Activated CD8-positive, alpha-beta memory T cell treated with anti-CD3 and anti-CD28 coated beads, Interleukin-2, amount 50 U/mL, for 24 hours (primary cell): ENCODE measurements around the gene GABBR2.

Source experiments
- DNase-seq: peaks from one replicate; pipeline ENCODE4 v3.0.0-alpha.2; 2020; ENCODE audit errors: extremely low read depth

Gene GABBR2

GRCh38 chr9:98720402-98720801 is 11.7 kb upstream of the GABBR2 start:
- DNase-seq = no peak

DNA sequence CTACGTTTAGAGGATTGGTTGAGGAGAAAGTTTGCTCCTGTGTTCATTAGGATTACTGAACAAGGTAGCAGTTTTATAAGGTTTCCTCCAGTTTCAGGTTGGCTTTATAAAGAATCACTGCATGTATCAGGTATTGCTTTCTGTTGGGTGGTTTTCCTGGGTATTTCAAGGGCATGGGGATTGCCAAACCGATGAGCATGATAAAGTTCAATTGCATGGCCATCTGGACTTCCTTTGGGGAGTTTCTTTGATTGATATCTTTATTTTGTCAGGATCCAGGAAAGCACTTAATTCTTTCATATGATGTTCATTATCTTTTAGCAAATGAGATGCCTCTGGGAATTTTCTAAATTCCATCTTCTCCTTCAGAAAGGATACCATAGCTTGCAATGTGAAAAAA is 10.3 kb upstream of the GABBR2 start:
- DNase-seq = no peak

DNA sequence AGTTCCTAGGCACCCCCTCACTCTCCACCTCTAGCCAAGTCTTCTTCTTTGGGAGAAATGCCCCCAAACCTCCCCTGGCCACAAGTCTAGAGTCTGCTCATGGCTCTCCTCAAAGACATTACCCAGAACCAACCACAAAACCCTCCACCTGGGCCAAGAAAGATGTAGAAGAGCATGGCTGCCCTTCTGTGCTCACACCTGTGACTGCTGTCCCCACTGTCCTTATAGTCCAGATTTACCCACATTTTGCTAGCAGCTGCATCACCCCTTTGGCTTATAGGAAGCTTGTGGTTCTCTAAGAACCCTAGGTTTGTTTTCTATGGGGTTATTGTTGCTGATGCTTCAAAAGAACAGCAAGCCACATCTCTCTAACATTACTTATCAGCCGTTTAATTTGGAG is 6.1 kb upstream of the GABBR2 start:
- no peak for DNase-seq

- DNase-seq = no peak
Observed at GRCh38 chr9:98712987-98713386, 4.3 kb upstream of the GABBR2 start.

DNA sequence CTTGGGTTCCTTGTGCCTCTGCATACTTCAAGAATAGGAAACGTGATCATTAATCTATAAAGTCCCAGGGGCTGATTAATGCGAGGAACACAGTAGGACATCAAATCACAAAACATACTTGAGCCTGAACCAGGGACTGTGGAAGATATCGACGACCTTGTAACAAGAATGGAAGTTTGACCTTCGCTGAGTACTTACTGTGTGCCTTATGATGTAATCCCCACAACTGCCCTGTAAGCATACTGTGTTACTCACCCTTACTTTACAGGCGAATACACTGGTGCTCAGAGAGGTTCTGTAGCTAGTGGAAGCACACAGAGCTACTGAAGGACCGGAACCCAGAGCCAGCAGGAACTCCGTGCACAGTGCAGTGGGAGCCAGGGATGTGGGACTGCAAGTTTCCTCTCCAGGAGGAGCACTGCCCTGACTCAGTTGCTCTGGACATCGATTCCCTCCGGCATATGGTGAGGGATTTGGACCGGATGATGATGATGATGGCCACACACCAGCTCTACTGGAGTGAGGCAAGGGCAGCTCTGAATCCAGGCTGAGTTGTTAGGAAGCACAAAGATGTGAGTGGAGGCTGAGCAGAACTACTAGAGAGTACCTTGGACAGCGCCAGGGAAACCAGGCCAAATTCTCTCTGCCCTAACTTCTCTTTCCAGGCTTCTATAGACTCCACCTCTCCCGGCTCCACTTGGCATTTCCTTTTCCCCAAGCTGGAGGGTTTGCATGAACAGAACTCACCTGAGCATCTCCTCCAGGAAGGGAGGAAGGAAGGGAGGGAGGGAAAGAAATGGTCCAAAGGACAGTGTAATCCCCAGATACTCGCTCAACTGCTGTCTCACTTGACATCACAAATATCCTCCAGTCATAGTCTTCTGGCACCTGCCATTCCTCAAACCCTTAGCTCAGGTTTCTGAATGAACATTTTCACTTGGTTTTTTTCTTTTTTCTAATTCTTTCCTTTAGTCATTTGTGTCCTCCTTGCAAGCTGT is 1.5 kb upstream of the GABBR2 start:
- no peak for DNase-seq

- DNase-seq = no peak
Observed at GRCh38 chr9:98708103-98708932, 417 bp downstream of the GABBR2 start.

- DNase-seq = no peak
Observed at GRCh38 chr9:98707166-98708102, 1.3 kb downstream of the GABBR2 start.

DNA sequence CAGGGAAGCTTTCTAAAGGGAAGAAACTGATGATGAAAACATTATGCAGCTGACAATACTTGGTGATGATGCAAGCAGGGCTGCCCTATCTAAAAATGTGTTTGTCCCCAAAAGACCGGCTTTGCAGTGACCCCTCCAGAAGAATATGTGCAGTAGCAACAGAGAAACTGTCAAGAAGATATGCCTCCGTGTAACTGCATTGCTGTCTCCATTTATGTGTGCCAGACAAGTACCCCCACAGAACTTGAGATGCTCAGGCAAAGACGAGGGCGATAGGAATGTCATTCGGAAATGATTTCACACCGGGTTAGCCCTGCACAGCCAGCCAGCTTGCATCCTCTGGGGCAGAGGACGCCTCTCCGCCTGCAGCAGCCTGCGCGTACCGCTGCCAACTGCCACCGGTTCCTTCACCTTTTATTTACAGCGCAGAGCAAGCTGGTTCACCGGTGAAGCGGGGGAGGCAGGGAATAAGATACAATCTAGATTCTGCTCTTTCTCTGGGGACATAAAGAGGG is 2.0 kb downstream of the GABBR2 start:
- no peak for DNase-seq

DNA sequence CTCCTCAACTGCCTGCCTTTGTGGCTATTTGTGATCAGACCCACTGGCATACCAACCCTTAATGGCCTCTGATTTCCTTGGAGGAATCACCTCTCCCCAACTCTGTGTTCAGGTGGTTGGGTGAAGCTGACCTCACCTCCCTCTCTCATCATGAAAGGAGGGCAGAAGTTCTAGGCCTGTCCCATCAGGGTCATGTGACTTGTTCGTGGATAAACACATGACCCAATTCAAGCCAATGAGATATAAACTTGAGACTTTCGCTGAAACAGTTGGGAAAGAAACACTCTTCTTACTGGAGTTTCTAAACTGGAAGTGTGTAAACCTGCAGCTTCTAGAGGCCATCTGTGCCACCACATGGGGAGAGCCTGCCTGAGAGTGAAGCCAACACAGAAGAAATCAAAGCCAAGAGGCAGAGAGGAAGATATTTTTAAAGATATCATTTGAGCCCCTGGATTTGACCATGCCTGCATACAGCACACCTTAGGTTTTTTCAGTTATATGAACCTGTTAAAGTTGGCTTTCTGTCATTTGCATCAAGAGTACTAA is 5.8 kb downstream of the GABBR2 start:
- DNase-seq = no peak

GRCh38 chr9:98702340-98702739 is 6.4 kb downstream of the GABBR2 start:
- DNase-seq = no peak

DNA sequence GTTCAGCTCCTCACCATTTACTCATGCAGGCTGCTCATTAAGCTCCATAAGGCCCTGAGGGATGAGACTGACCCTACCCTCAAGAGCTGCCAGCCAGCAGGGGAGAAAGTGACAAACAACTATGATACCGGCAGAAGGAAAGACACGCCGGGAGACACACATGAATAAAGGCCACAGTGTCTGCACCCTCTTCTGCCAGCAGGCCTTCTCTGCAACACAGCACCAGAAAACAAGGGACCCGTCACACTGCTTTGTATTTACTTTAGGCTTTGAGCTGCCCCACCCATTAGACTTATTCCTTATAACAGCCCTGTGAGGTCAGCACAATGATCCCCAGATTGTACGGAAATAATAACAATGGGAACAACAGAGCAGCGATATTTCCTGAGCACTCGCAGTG is 7.2 kb downstream of the GABBR2 start:
- DNase-seq = no peak

- no peak for DNase-seq
Observed at GRCh38 chr9:98700801-98701200, 7.9 kb downstream of the GABBR2 start.

- DNase-seq = no peak
Observed at GRCh38 chr9:98698856-98699255, 9.9 kb downstream of the GABBR2 start.

DNA sequence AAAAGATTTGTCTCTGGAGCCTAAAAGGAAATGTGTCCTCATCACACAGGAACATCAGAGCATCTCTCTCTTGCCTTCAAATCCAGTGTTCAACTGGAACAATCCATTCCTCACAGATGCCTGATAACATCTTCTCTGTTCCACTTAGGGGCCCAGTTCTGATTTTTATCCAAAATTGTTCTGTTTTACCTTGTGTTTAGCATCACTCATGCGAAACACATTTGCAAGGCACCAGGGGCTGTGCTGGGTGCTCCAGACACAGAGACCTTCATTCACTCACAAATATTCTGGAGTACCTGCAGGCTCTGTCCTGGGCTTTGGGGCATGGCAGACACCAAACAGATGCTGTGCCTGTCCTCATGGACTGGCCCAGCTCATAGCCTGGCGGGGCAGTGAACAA is 13.8 kb downstream of the GABBR2 start:
- DNase-seq = no peak

GRCh38 chr9:98692392-98692791 is 16.3 kb downstream of the GABBR2 start:
- DNase-seq = no peak

GRCh38 chr9:98691890-98692289 is 16.8 kb downstream of the GABBR2 start:
- DNase-seq = no peak

DNA sequence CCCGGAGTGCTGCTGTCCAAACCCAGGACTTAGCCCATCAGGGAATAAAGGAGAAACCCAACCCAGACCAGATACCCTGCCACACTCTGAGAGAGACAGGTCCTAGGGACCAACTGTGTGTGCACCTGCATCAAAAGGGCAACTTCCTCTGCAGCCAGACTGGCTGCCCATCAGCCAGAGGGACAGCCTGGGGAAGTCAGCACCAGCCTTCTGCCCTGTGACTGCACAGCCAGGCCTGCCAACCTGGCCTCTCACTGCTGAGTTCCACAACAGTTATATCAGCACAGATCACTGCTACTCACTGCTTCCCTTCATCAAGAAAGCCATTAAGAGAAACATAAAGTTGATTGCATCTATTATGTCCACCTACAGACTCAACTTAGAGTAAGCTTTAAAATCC is 18.0 kb downstream of the GABBR2 start:
- no peak for DNase-seq

- DNase-seq = no peak
Observed at GRCh38 chr9:98688710-98689495, 19.8 kb downstream of the GABBR2 start.

DNA sequence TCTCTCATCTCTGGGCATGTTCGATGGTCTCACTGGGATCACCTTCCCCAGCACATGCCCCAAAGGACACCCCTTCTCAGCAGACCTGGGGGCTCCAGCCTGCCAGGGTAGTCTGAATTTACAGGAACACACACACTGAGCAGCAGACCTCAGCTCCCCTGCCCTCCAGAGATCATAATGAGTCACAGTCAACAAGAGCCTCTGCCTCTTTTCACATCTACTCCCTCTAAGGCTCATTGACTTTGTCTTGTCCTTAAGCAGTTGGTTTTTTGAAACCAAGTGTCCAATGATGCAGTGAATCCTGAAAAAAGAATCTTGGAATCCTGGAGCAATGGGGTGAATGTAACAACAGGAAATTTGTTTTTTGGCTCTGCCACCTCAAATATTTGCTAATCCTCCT is 20.8 kb downstream of the GABBR2 start:
- no peak for DNase-seq
